ENCODE results near the gene UPK1B. TPM values are rescaled to one million over a fixed set of nuclear protein-coding genes. Genes with fewer than 3 reads are reported as not detected.

The UPK1B gene
- total and polyA plus RNA-seq, 2 donors (not counting 3 experiments of a cell fraction or from before 2014, with no cell fraction given): not detected

GRCh38 chr3:119229190-119229589, 55.8 kb downstream of the UPK1B start:
- ChIA-PET CTCF (no interaction called here), POLR2A (no interaction called here)
- H3K27ac ChIP-seq (ENCODE audit: insufficient read depth, low read depth, low read length): no peak overlapping the region

More at GRCh38 chr3:119229190-119229589, 55.8 kb downstream of the UPK1B start:
- H3K9me3 ChIP-seq (replicated peaks; ENCODE audit: control insufficient read depth, insufficient read depth, low read length): no peaks in the 10 kb centered on the region
- no peak overlapping the region for H3K9ac ChIP-seq (replicated peaks; ENCODE audit: extremely low read depth, insufficient read depth, low read length)
- intact Hi-C loops (cut with micrococcal nuclease): no loop called here
- H3K36me3 ChIP-seq (ENCODE audit: control insufficient read depth in 2 of 2, extremely low read depth in 1 of 2, insufficient read depth in 2 of 2, low read length in 2 of 2): peaks cover 6 to 15% of the 10 kb centered on the region in 2 experiments
- no peak overlapping the region for H2AFZ ChIP-seq (ENCODE audit: low read depth, low read length)
- no peak for DNase-seq (ENCODE audit: low read depth, low spot score)
- no peaks in the 10 kb centered on the region for H3K4me1 ChIP-seq (ENCODE audit: control insufficient read depth, extremely low read depth, insufficient read depth, low read length)
- no peaks in the 10 kb centered on the region for H3K9me1 ChIP-seq (replicated peaks; ENCODE audit: control insufficient read depth, extremely low read depth, insufficient read depth, low read length)
- BruUV-seq (replicated peaks): no TSS peak
- FAIRE-seq: no peak
- dilution Hi-C loops (cut with MboI; ENCODE audit: extremely low pct_ligation_motif_present, low sequenced_read_pairs): no loop called here
- no peak overlapping the region for H3K4me2 ChIP-seq (ENCODE audit: insufficient read depth, low read length)
- H3K79me2 ChIP-seq (ENCODE audit: control insufficient read depth, insufficient read depth, low read length): no peaks in the 10 kb centered on the region
- no peak for TF ChIP-seq FOS (IDR thresholded peaks at IDR 0.05; ENCODE audit: borderline replicate concordance, insufficient read depth, low read length)
- no peak for TF ChIP-seq POLR2AphosphoS5 (IDR thresholded peaks at IDR 0.05; ENCODE audit: insufficient read depth, low read depth, low read length)
- no peak for TF ChIP-seq EZH2 (IDR thresholded peaks at IDR 0.05; ENCODE audit: borderline replicate concordance, low read depth, low read length, severe bottlenecking)
- no peak for TF ChIP-seq CTCF (IDR thresholded peaks at IDR 0.05; ENCODE audit: extremely low read depth in 1 of 2, insufficient read depth in 1 of 2, low read depth in 1 of 2, low read length in 2 of 2)
- TF ChIP-seq GATA2 (IDR thresholded peaks at IDR 0.05; ENCODE audit: insufficient read depth, insufficient read length, low read depth, low read length): no peak
- no peak for TF ChIP-seq POLR2A (IDR thresholded peaks at IDR 0.05; ENCODE audit: low read depth, low read length)
- no peak for TF ChIP-seq MYC (IDR thresholded peaks at IDR 0.05; ENCODE audit: low read depth, low read length)
- no peak for TF ChIP-seq MAX (IDR thresholded peaks at IDR 0.05; ENCODE audit: insufficient read depth, insufficient read length)
- no peak for TF ChIP-seq JUN (IDR thresholded peaks at IDR 0.05; ENCODE audit: borderline replicate concordance, insufficient read depth, insufficient read length, low read depth)
- no peaks in the 10 kb centered on the region for H4K20me1 ChIP-seq (replicated peaks; ENCODE audit: control insufficient read depth, extremely low read depth, insufficient read depth, low read length)
- H3K4me3 ChIP-seq (replicated peaks in 1 of 3; ENCODE audit: insufficient read depth in 1 of 3, low read depth in 1 of 3, low read length in 3 of 3): no peak overlapping the region
- no peaks in the 10 kb centered on the region for H3K27me3 ChIP-seq (ENCODE audit: control insufficient read depth in 2 of 2, insufficient read depth in 2 of 2, low read length in 2 of 2)
